OCI-LY1 (cell line): Measurements from ENCODE around the gene GPR68.
"Not testable (repeated sequence)": the region's sequence is repeated elsewhere in the genome, so short reads cannot be mapped to it uniquely, and the experiment has no call there.

ENCODE experiments used
- H2AFZ ChIP-seq: fragments of 200-600 bp; sonication (generic), shearing (Covaris generic); 2 replicates; pipeline ENCODE4 v1.6.0; 2014; ENCODE audit warnings: antibody characterized with exemption, mild to moderate bottlenecking, low read length
- H3F3A ChIP-seq: fragments of 200-600 bp; sonication (generic), shearing (Covaris generic); 2 replicates; pipeline ENCODE4 v1.6.0; 2014; ENCODE audit warnings: mild to moderate bottlenecking, antibody characterized with exemption, low read length, moderate library complexity; ENCODE audit not compliant: insufficient read depth
- H3K27ac ChIP-seq: fragments of 200-600 bp; sonication (generic); 2 replicates; pipeline ENCODE4 v1.5.1; 2014; ENCODE audit warnings: low read length, mixed run types, mild to moderate bottlenecking, low read depth; ENCODE audit not compliant: poor library complexity, severe bottlenecking
- H3K27me3 ChIP-seq: fragments of 200-600 bp; sonication (generic); 2 replicates; pipeline ENCODE4 v1.6.0; 2014; ENCODE audit warnings: antibody characterized with exemption, mild to moderate bottlenecking, low read length, moderate library complexity; ENCODE audit not compliant: insufficient read depth
- H3K36me3 ChIP-seq: fragments of 200-600 bp; sonication (generic); 2 replicates; pipeline ENCODE4 v1.6.1; 2014; ENCODE audit warnings: mild to moderate bottlenecking, antibody characterized with exemption, low read length, moderate library complexity, mixed read lengths; ENCODE audit not compliant: insufficient read depth
- H3K4me1 ChIP-seq: fragments of 200-600 bp; sonication (generic); 2 replicates; pipeline ENCODE4 v1.5.1; 2014; ENCODE audit warnings: mild to moderate bottlenecking, low read length, moderate library complexity; ENCODE audit not compliant: insufficient read depth, severe bottlenecking
- H3K4me2 ChIP-seq: fragments of 200-600 bp; sonication (generic), shearing (Covaris generic); 2 replicates; pipeline ENCODE4 v1.6.1; 2014; ENCODE audit warnings: low read length
- H3K4me3 ChIP-seq: fragments of 200-600 bp; sonication (generic); 2 replicates; pipeline ENCODE4 v1.5.1; 2014; ENCODE audit warnings: low read length, low read depth, mild to moderate bottlenecking, mixed read lengths; ENCODE audit not compliant: poor library complexity, severe bottlenecking
- H3K79me2 ChIP-seq: fragments of 200-600 bp; shearing (Covaris generic); 2 replicates; pipeline ENCODE4 v1.6.1; 2016; ENCODE audit warnings: mixed run types, low read length, mixed read lengths; ENCODE audit not compliant: insufficient read depth
- H3K9ac ChIP-seq: fragments of 200-600 bp; sonication (generic), shearing (Covaris generic); 2 replicates; pipeline ENCODE4 v1.6.1; 2014; ENCODE audit warnings: mild to moderate bottlenecking, low read length, mixed read lengths
- H3K9me2 ChIP-seq: fragments of 200-600 bp; sonication (generic), shearing (Covaris generic); 2 replicates; pipeline ENCODE4 v1.6.1; 2014; ENCODE audit warnings: low read depth, mild to moderate bottlenecking, low read length, mixed read lengths
- H3K9me3 ChIP-seq: fragments of 200-600 bp; shearing (Covaris generic); 2 replicates; pipeline ENCODE4 v1.6.1; 2014; ENCODE audit warnings: low read length, mixed read lengths
- H4K20me1 ChIP-seq: fragments of 200-600 bp; sonication (generic), shearing (Covaris generic); 2 replicates; pipeline ENCODE4 v1.6.0; 2016; ENCODE audit warnings: mild to moderate bottlenecking, low read length; ENCODE audit not compliant: insufficient read depth
- CTCF ChIP-seq: fragments of 200-600 bp; sonication (generic), shearing (Covaris generic); IDR thresholded peaks from 2 replicates; pipeline ENCODE4 v1.5.1; 2017; ENCODE audit warnings: mild to moderate bottlenecking, antibody characterized with exemption, low read length, moderate library complexity, mixed read lengths
- EZH2 ChIP-seq: fragments of 200-600 bp; sonication (generic), shearing (Covaris generic); IDR thresholded peaks from 2 replicates; pipeline ENCODE4 v1.8.0; 2017; ENCODE audit warnings: borderline replicate concordance, mixed run types, mild to moderate bottlenecking, antibody characterized with exemption, low read length, moderate library complexity, mixed read lengths

The GPR68 gene

GRCh38 chr14:91270188-91270587, 25.7 kb upstream of the GPR68 start:
- H3K9me2 ChIP-seq: no peaks in the 10 kb centered on the region
- H3K4me1 ChIP-seq: peaks cover under 1% of the 10 kb centered on the region
- H2AFZ ChIP-seq: no peak overlapping the region
- no peak overlapping the region for H3K27ac ChIP-seq
- H3K4me2 ChIP-seq: no peak overlapping the region
- no peak overlapping the region for H3K9ac ChIP-seq
- H3K4me3 ChIP-seq: no peak overlapping the region
- TF ChIP-seq EZH2: no peak
- H3F3A ChIP-seq: no peaks in the 10 kb centered on the region
- H3K9me3 ChIP-seq: no peaks in the 10 kb centered on the region
- H4K20me1 ChIP-seq: no peaks in the 10 kb centered on the region
- H3K79me2 ChIP-seq: no peaks in the 10 kb centered on the region
- H3K36me3 ChIP-seq: peaks cover 57% of the 10 kb centered on the region
- no peaks in the 10 kb centered on the region for H3K27me3 ChIP-seq

- Histone ChIP-seq H3K4me3 (no peak overlapping the region), H3K4me1 (peaks cover 7% of the 10 kb centered on the region), H3K79me2 (no peaks in the 10 kb centered on the region), H3K9me3 (no peaks in the 10 kb centered on the region), H3K36me3 (peaks cover 48% of the 10 kb centered on the region), H3K9me2 (no peaks in the 10 kb centered on the region), H3F3A (no peaks in the 10 kb centered on the region), H3K27ac (no peak overlapping the region), H2AFZ (no peak overlapping the region), H3K9ac (no peak overlapping the region), H4K20me1 (no peaks in the 10 kb centered on the region), H3K27me3 (no peaks in the 10 kb centered on the region), H3K4me2 (no peak overlapping the region)
- TF ChIP-seq EZH2 (no peak), CTCF (no peak)
Observed at GRCh38 chr14:91269076-91269991, 24.8 kb upstream of the GPR68 start.

GRCh38 chr14:91267965-91268437, 23.5 kb upstream of the GPR68 start:
- no peaks in the 10 kb centered on the region for H4K20me1 ChIP-seq
- no peak overlapping the region for H3K9ac ChIP-seq
- H3K9me3 ChIP-seq: no peaks in the 10 kb centered on the region
- no peaks in the 10 kb centered on the region for H3K9me2 ChIP-seq
- H3K36me3 ChIP-seq: peaks cover 35% of the 10 kb centered on the region
- H3K4me1 ChIP-seq: peaks cover 7% of the 10 kb centered on the region
- no peak overlapping the region for H2AFZ ChIP-seq
- no peak for TF ChIP-seq EZH2
- no peak for TF ChIP-seq CTCF
- H3K27ac ChIP-seq: no peak overlapping the region
- H3K4me2 ChIP-seq: no peak overlapping the region
- no peaks in the 10 kb centered on the region for H3F3A ChIP-seq
- no peaks in the 10 kb centered on the region for H3K79me2 ChIP-seq
- H3K27me3 ChIP-seq: no peaks in the 10 kb centered on the region; the same call in 1 of the 2 replicates
- no peak overlapping the region for H3K4me3 ChIP-seq

GRCh38 chr14:91266276-91266675, 21.8 kb upstream of the GPR68 start:
- not testable (repeated sequence) for H3K79me2 ChIP-seq, H3K9ac ChIP-seq

More at GRCh38 chr14:91266276-91266675, 21.8 kb upstream of the GPR68 start:
- H2AFZ ChIP-seq, H3F3A ChIP-seq, H3K9me2 ChIP-seq, H3K27me3 ChIP-seq, H3K27ac ChIP-seq, H3K9me3 ChIP-seq, H3K4me3 ChIP-seq, H3K4me2 ChIP-seq, H3K4me1 ChIP-seq, H4K20me1 ChIP-seq: not testable (repeated sequence)
- peaks cover 18% of the 10 kb centered on the region for H3K36me3 ChIP-seq
